ENCODE results near the gene EFHC1.

GRCh38 chr6:52423448-52423847, 3.3 kb downstream of the EFHC1 start:
- no peak for TF ChIP-seq EZH2phosphoT487 (IDR thresholded peaks at IDR 0.05; ENCODE audit: borderline replicate concordance)
- TF ChIP-seq CTCF (conservative IDR thresholded peaks at IDR 0.05; ENCODE audit: low read length): no peak

All from Loucy (cell line).